Ureter (tissue), 1 donor: ENCODE results near the gene TMEM175. TPM values are rescaled to one million over a fixed set of nuclear protein-coding genes. Genes with fewer than 3 reads are reported as not detected.
"Not testable (repeated sequence)": the region's sequence is repeated elsewhere in the genome, so short reads cannot be mapped to it uniquely, and the experiment has no call there.

Experiments used
- DNase-seq: peaks from one replicate; pipeline ENCODE4 v3.0.0-alpha.2; 2020; ENCODE audit warnings: low spot score
- total RNA-seq: library from RNA; stranded (reverse); gene quantifications from one replicate; pipeline ENCODE4 v1.2.4, GENCODE V29; 2023
- donor health status: DM: yes; HTN: yes; CAD: no.

The TMEM175 gene
- total RNA-seq, 1 donor from 2014 or later: 39.1 TPM

- no peak for DNase-seq
Observed at GRCh38 chr4:970046-970745, 37.9 kb downstream of the TMEM175 start.

GRCh38 chr4:970854-971520, 38.7 kb downstream of the TMEM175 start:
- no peak for DNase-seq

- no peak for DNase-seq
Observed at GRCh38 chr4:971666-972500, 39.6 kb downstream of the TMEM175 start.

DNA sequence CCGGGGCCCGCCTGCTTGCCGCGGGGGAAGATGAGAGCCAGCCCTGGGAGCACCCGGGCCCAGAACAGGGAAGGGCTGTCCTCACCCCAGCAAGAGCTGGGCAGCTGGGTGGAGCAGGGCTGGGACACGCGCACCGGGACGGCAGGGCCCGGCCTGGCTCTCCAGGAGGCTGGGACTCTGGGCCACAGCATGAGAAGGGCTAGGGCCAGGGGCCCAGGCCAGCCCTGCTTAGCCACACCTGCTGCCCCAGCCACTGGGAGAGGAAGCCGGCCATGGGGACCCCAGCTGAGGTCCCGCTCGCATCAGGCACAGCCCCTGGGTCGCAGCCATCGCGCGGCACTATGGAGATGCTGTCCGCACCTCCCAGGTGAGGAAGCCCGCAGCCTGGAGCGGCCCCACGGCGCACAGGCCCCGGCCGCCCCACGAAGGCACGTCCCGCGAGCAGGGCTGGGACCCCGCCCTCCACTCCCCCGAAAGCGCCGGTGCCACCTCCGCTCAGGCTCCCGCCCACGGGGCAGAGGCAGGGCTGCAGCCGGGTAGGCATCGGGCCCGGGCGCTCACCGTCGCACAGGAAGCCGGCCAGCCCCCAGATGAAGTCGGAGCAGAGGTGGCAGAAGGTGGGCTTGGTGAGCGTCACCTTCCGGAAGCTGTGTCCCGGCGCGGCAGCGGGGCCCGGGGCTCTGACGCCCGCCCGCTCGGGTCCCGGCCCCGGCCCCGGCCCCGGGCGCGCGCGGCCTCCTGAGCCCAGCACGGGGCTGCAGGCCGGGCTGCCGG, 40.6 kb downstream of the TMEM175 start:
- no peak for DNase-seq

- peak; percentile 88 for DNase-seq
Observed at GRCh38 chr4:973431-974397, 41.5 kb downstream of the TMEM175 start, which contains the start of gene DGKQ. DGKQ (minus strand) TSS chr4:973569; CDS start chr4:973482, 87 bp downstream.

DNA sequence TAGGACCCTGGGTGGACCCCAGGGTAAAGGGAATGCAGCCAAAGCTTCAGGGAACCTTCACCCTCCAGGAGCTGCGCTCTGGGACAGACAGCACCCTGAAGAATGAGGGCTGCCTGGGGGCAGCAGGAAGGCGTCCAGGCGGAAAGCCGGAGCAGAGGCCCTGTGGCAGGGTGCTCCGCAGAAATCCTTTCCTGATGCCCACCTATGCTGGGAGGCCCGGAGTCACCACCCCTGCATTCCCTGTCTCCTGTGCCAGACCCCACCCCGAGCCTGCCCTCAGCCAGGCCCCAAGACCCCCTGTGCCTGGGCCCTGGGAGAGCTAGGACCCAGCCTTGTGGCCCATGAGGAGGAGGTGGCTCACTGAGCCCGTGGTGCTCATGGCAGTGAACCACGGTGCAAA, 42.4 kb downstream of the TMEM175 start:
- no peak for DNase-seq

DNA sequence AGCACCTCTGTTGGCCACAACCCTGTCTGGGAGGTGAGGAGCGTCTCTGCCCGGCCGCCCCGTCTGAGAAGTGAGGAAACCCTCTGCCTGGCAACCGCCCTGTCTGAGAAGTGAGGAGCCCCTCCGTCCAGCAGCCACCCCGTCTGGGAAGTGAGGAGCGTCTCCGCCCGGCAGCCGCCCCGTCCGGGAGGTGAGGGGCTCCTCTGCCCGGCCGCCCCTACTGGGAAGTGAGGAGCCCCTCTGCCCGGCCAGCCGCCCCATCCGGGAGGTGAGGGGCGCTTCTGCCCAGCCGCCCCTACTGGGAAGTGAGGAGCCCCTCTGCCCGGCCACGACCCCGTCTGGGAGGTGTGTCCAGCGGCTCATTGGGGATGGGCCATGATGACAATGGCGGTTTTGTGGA, 43.8 kb downstream of the TMEM175 start:
- DNase-seq: not testable (repeated sequence)

DNA sequence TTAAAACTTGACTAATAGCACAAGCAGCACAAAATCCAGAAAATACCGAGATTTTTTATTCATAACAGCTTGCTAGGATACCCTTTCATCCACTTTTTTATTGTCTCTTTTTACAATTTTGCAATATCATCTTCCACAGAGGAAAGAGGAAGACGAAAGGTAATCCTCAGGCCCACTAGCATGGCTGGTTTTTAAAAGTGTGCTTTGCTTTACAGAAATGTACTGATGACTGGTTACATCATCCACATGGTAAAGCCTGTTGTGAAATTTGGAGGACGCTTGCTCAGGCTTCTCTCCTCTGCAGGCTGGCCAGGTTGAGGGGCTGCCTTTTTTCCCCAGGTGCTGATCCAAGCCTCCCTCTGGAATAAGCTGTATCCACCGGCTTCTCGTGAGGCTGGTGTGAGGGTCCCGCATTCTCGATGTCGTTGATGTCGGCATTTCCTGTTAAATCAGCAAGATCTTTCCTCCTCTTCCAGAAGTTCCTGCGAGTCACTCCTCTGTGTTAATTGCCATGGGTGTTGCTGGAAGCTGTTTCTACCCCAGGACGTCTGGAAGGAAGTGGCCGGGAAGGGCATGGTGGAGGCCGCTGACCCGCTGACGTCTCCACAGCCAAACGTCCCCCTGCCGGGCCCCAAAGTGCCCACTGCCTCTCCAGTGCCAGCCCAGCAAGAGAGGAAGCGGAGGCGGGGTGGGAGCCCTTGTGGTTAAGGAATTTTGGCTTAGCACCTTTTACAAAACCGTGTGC, 46.9 kb downstream of the TMEM175 start:
- DNase-seq: no peak

DNA sequence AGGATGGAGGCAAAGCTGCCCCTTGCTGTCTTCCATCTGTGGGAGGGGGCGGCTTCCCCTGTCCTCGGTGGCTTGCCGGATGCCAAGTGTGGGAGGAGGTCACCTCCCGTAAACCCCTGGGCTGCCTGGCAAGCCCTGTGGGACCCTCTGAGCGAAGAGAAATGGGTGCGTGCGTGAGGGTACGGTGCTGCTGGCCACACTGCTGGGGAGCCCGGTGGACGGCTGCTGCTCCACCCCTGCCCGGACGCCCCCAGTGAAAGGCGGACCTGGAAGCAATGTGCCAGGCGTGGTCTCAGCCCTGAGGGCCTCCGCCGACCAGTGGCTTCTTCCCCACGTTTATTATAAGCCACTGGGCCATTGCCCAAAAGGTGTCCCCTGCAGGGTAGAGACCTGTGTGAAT, 50.0 kb downstream of the TMEM175 start:
- no peak for DNase-seq

GRCh38 chr4:982814-983213, 50.6 kb downstream of the TMEM175 start:
- no peak for DNase-seq

DNA sequence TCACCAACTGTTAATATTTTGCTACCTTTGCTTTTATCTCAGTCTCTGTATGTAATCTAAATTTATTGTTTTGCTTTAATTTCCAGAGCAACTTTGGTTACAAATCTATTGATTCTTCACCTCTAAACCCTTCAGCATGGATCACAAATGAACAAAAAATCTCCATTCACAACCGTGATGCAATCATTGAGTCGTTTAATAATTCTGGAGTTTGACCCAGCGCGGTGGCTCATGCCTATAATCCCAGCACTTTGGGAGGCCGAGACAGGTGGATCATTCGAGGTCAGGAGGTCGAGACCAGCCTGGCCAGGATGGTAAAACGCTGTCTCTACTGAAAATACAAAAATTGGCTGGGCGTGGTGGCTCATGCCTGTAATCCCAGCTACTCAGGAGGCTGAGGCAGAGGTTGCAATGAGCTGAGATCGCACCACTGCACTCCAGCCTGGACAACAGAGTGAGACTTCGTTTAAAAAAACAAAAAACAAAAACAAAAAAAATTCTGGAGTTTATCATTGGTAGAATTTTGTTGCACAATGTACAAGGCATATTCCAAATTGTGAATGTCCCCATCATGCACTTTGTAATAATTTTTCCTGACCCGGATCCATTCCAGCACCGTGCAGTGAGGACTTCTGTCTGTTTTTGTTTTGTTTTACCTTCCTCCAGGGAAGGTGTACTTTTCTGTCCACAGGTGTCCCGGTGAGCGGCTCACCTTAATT, 52.2 kb downstream of the TMEM175 start:
- DNase-seq: no peak

DNA sequence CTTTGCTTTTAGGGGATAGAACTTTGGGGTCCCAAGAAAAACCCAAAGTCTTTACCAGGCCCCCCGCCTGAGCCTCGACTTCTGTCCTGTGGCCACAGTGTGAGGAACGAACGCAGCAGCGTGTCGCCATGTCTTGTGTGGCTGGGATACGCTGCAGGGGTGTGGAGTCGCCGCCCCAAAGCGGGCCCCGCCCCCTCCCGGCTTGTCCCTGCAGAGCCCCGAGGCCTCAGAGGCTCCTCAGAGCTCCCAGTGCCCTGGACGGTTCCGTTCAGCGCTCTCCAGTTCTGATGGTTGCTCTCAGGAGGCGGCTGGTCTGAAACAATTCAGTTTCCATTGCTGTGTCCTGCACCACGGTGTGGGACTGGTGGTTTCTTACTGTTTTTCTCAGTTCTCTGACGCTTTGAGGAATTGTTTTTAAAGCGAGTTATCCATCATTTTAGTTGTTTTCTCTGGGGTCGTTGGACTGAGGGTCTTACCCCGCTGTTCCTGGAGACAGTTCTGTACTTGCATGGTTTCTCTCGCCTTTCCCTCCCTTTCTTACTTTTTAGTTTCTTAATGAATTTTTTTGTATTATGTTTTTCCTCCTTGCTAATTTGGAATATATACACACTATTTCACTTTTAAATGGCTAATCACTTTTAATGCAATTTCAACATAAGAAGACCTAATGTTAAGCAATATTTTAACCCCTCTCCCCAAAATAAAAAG, 53.0 kb downstream of the TMEM175 start:
- DNase-seq: peak; percentile 76

DNA sequence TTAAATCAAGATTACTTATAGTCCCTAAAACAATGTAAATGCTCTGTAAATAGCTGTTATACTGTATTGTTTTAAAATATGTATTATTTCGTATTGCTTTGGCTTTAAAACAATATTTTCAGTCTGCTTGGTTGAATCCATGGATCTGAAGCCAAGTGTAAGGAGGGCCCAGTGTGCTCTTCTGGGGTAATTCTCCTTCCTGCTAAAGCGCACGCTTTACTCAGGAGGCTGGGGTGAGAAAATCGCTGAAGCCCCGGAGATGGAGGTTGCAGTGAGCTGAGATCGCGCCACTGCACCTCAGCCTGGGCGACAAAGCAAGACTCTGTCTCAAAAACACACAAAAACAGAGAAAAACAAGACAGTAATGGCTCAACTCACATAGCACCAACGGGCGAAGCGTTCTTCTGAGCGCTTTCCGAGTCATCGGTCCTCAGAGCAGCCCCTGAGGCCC, 54.2 kb downstream of the TMEM175 start:
- DNase-seq: no peak

DNA sequence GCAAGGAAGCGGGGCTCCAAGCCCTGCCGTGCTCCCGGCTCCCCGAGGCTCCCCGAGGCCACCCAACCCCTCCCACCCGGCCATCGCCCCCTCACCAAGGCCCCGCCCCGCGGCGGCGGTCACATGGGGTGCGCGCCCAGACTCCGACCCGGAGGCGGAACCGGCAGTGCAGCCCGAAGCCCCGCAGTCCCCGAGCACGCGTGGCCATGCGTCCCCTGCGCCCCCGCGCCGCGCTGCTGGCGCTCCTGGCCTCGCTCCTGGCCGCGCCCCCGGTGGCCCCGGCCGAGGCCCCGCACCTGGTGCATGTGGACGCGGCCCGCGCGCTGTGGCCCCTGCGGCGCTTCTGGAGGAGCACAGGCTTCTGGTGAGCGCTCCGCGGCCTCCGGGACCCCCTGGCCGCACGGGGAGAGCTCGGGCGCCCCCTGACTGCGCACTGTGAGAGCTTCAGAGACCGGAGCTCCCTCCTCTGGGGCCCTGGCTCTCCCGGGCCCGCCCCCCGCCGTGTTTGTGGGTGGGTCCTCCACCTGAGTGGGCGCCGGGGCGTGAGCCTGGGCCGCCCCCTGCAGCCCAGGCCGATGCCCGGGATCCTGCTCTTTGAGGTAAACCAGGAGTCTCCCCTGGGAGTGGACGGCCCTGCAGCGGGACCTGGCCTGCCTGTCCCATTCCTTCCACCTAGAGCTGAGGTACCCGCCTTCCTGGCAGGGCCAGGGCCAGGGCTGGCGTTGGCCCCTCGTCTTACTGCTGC, 54.8 kb downstream of the TMEM175 start, which contains the start of gene IDUA:
IDUA (plus strand) TSS at position 166 of the 745 bp plus-strand sequence; CDS start at position 207, 41 bp downstream.
- peak; percentile 86 for DNase-seq

- no peak for DNase-seq
Observed at GRCh38 chr4:987624-988513, 55.6 kb downstream of the TMEM175 start.
